Kidney (tissue), 14 donors: ENCODE measurements around the gene TMC2. TPM values are rescaled to one million over a fixed set of nuclear protein-coding genes. Genes with fewer than 3 reads are reported as not detected.

Experiments
- DNase-seq, 5 donors: peaks; one replicate each; pipeline ENCODE4 v3.0.0-alpha.2; 2013 to 2020
- FAIRE-seq: peaks from 2 replicates; lab custom pipeline; 2012; peaks lifted over from hg19 to GRCh38; lab: Jason Lieb, UNC
- H3K27ac ChIP-seq, 2 donors: one replicate each; pipeline ENCODE4 v1.7.0; 2013; ENCODE audit warnings: low read depth in 2 of 2, low read length in 2 of 2, inconsistent platforms in 1 of 2
- H3K27me3 ChIP-seq: one replicate; pipeline ENCODE4 v1.7.1; 2013; ENCODE audit warnings: low read length, inconsistent platforms; ENCODE audit not compliant: control insufficient read depth, insufficient read depth
- H3K36me3 ChIP-seq, 3 donors: one replicate each; pipeline versions ENCODE4 v1.7.0 to v1.7.1; 2013; ENCODE audit warnings: low read length in 3 of 3, control low read depth in 1 of 3, inconsistent platforms in 1 of 3; ENCODE audit not compliant: insufficient read depth in 3 of 3, control insufficient read depth in 2 of 3
- H3K4me1 ChIP-seq, 3 donors: one replicate each; pipeline versions ENCODE4 v1.7.0 to v1.7.1; 2013; ENCODE audit warnings: low read length in 3 of 3, inconsistent platforms in 1 of 3, low read depth in 1 of 3; ENCODE audit not compliant: control insufficient read depth in 2 of 3, insufficient read depth in 2 of 3
- H3K4me3 ChIP-seq, 3 donors: one replicate each; pipeline versions ENCODE4 v1.7.0 to v1.8.1; 2013; ENCODE audit warnings: low read length in 3 of 3, control low read depth in 1 of 3, inconsistent platforms in 1 of 3
- H3K9ac ChIP-seq, 3 donors: one replicate each; pipeline versions ENCODE4 v1.7.0 to v1.7.1; 2013; ENCODE audit warnings: low read length in 3 of 3, control low read depth in 1 of 3, inconsistent platforms in 1 of 3
- H3K9me3 ChIP-seq, 3 donors: one replicate each; pipeline versions ENCODE4 v1.7.0 to v1.7.1; 2013; ENCODE audit warnings: low read length in 3 of 3, control low read depth in 1 of 3, inconsistent platforms in 1 of 3; ENCODE audit not compliant: control insufficient read depth in 2 of 3, insufficient read depth in 1 of 3
- CTCF ChIP-seq: IDR thresholded peaks from 3 replicates; pipeline ENCODE4 v1.5.1; 2012; ENCODE audit warnings: mild to moderate bottlenecking, moderate library complexity, borderline replicate concordance; ENCODE audit not compliant: insufficient read depth; ENCODE audit errors: extremely low read depth
- intact Hi-C: fragments of 100-400 bp; cut with DNase I; formaldehyde crosslinking; loops from one replicate; pipeline ENCODE4 v1.11.1; 2022
- polyA plus RNA-seq: library from polyadenylated mRNA; stranded (reverse); fragments of 350-450 nt; fragmentation: Illumina TruSeq; extraction: RNeasy Lipid Tissue Mini Kit (QIAGEN cat#74804); gene quantifications from one replicate; pipeline ENCODE4 v1.2.3, GENCODE V29; 2014; ENCODE audit warnings: low read depth, low replicate concordance; ENCODE audit not compliant: insufficient read depth
- total RNA-seq: library from RNA; stranded (reverse); fragmentation: NEBNext Ultra II Directional; extraction: Animal tissue kit (Norgen Biotek cat#: 25700); gene quantifications from one replicate; pipeline ENCODE4 v1.2.1, GENCODE V29; 2021
- donor health status: control.
- donor health status: control.
- donor health status: control.
- donor health status: control.
- donor health status: control.
- donor health status: DM: yes; HTN: yes; CAD: no.
- donor health status: Normal renal cell carcinoma (clear cell type).

TMC2 gene
- total and polyA plus RNA-seq, 2 donors from 2014 or later, result not detected

GRCh38 chr20:2619961-2620595 lies 83.7 kb downstream of the TMC2 start:
- FAIRE-seq (no peak), DNase-seq (no peak)
- Histone ChIP-seq H3K9me3 (no peaks in the 10 kb centered on the region), H3K36me3 (no peaks in the 10 kb centered on the region), H3K9ac (no peak overlapping the region), H3K4me3 (no peak overlapping the region), H3K4me1 (no peaks in the 10 kb centered on the region), H3K27me3 (no peaks in the 10 kb centered on the region), H3K27ac (no peak overlapping the region)
- intact Hi-C loops, result no loop called here
- no peak for TF ChIP-seq CTCF

GRCh38 chr20:2624190-2624589 lies 87.8 kb downstream of the TMC2 start:
- Histone ChIP-seq H3K4me1 (no peaks in the 10 kb centered on the region), H3K9me3 (peaks cover 0 to 4% (median 0%) of the 10 kb centered on the region in 3 donors)
- no peak for FAIRE-seq

GRCh38 chr20:2625062-2625461 lies 88.7 kb downstream of the TMC2 start:
- no peak for FAIRE-seq
- Histone ChIP-seq H3K4me3 (no peak overlapping the region), H3K4me1 (no peaks in the 10 kb centered on the region), H3K9ac (no peak overlapping the region), H3K27ac (no peak overlapping the region), H3K27me3 (no peaks in the 10 kb centered on the region), H3K36me3 (no peaks in the 10 kb centered on the region), H3K9me3 (peaks cover 0 to 6% (median 0%) of the 10 kb centered on the region in 3 donors)
- intact Hi-C loops, result no loop called here
- no peak for DNase-seq
- no peak for TF ChIP-seq CTCF

More at GRCh38 chr20:2624190-2624589, 87.8 kb downstream of the TMC2 start:
- no peak for DNase-seq
- Histone ChIP-seq H3K36me3 (no peaks in the 10 kb centered on the region), H3K9ac (no peak overlapping the region), H3K27me3 (no peaks in the 10 kb centered on the region), H3K27ac (no peak overlapping the region), H3K4me3 (no peak overlapping the region)
- TF ChIP-seq CTCF, result no peak
- intact Hi-C loops, result no loop called here
